Smooth muscle cell (in vitro differentiated cells): ENCODE data around the gene GZMM. TPM values are rescaled to one million over a fixed set of nuclear protein-coding genes. Genes with fewer than 3 reads are reported as not detected.
A peak's percentile ranks its signal among the peaks of the same experiment; 100 is the strongest.

Experiments used
- DNase-seq: peaks from one replicate; lab custom pipeline; 2025; ENCODE audit not compliant: unreplicated experiment; lab: John Stamatoyannopoulos, UW
- H2AFZ ChIP-seq: fragments of 200-600 bp; sonication (generic); 2 replicates; pipeline ENCODE4 v1.6.0; 2016; ENCODE audit warnings: antibody characterized with exemption, low read depth, mild to moderate bottlenecking
- H3F3A ChIP-seq: fragments of 200-600 bp; sonication (generic); 2 replicates; pipeline ENCODE4 v1.6.0; 2017; ENCODE audit warnings: antibody characterized with exemption, low read depth
- H3K27ac ChIP-seq: fragments of 200-600 bp; sonication (generic); 2 replicates; pipeline ENCODE4 v1.5.1; 2016; ENCODE audit warnings: low read depth, mild to moderate bottlenecking
- H3K27me3 ChIP-seq: fragments of 200-600 bp; sonication (generic); 2 replicates; pipeline ENCODE4 v1.6.1; 2016; ENCODE audit warnings: low read depth, mild to moderate bottlenecking
- H3K36me3 ChIP-seq: fragments of 200-600 bp; sonication (generic); 2 replicates; pipeline ENCODE4 v1.5.1; 2016; ENCODE audit warnings: low read depth
- H3K4me1 ChIP-seq: fragments of 200-600 bp; sonication (generic); 2 replicates; pipeline ENCODE4 v1.5.1; 2016; ENCODE audit warnings: low read depth
- H3K4me2 ChIP-seq: fragments of 200-600 bp; sonication (generic); 2 replicates; pipeline ENCODE4 v1.6.0; 2016; ENCODE audit warnings: mild to moderate bottlenecking
- H3K4me3 ChIP-seq: fragments of 200-600 bp; sonication (generic); 2 replicates; pipeline ENCODE4 v1.5.1; 2016; ENCODE audit warnings: mild to moderate bottlenecking
- H3K79me2 ChIP-seq: fragments of 200-600 bp; sonication (generic); 2 replicates; pipeline ENCODE4 v1.6.0; 2016; ENCODE audit warnings: low read depth, mild to moderate bottlenecking
- H3K9ac ChIP-seq: fragments of 200-600 bp; sonication (generic); 2 replicates; pipeline ENCODE4 v1.6.0; 2016; ENCODE audit warnings: low read depth
- H3K9me3 ChIP-seq: fragments of 200-600 bp; sonication (generic); replicated peaks from 2 replicates; pipeline ENCODE4 v1.5.1; 2016; ENCODE audit warnings: low read depth
- H4K20me1 ChIP-seq: fragments of 200-600 bp; sonication (generic); 2 replicates; pipeline ENCODE4 v1.6.0; 2016; ENCODE audit warnings: low read depth
- whole genome bisulfite sequencing: methylation state at CpG from one replicate; pipeline ENCODE4 v1.1.7; 2016; ENCODE audit warnings: low lambda C conversion rate; 5-methylcytosine and 5-hydroxymethylcytosine counted together
- polyA plus RNA-seq: library from polyadenylated mRNA; unstranded; fragments of >200 nt; fragmentation: Nextera tagmentation; extraction: Ambion mirVana; gene quantifications from 2 replicates; pipeline ENCODE4 v1.2.1, GENCODE V29; 2016
- total RNA-seq: library from RNA; depleted of rRNA; stranded (reverse); fragments of >200 nt; gene quantifications from 2 replicates; pipeline ENCODE4 v1.2.3, GENCODE V29; 2014
- TF ChIP-seq, protein P1 (sequence below): fragments of 200-600 bp; sonication (generic); IDR thresholded peaks from 2 replicates; pipeline ENCODE4 v1.5.1; 2017; ENCODE audit warnings: borderline replicate concordance, mild to moderate bottlenecking, antibody characterized with exemption; ENCODE audit not compliant: insufficient read depth, poor library complexity, severe bottlenecking

Gene GZMM
- total and polyA plus RNA-seq, 2 experiments from 2014 or later: 0.23 TPM; not detected in 1

DNA sequence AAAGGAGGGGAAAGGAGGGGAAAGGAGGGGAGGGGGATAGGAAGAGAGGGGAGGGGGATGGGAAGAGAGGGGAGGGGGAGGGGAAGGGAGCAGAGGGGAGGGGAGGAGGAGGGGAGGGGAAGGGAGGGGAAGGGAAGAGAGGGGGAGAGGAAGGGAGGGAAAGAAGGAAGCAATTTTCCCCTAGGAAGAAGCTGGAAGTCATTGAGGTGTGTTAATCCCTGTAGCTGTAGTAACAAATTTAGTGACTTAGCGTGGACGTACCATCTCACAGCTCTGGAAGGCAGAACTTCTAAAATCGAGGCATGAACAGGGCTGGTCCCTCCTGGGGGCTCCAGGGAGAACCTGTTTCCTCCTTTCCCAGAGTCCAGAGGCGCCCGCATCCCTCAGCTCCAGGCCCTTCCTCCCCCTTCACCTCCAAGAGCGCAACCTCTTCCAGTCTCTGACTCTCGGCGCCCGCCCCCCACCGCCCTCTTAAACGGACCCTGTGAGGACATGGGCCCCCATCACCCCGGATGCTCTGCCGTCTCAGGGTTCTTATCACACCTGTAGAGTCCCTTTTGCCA, 17.9 kb upstream of the GZMM start:
- Histone ChIP-seq H3K4me3 (no peak overlapping the region), H4K20me1 (no peaks in the 10 kb centered on the region), H3K36me3 (no peaks in the 10 kb centered on the region), H3K9ac (no peak overlapping the region), H3K79me2 (no peaks in the 10 kb centered on the region), H3K9me3 (no peaks in the 10 kb centered on the region), H3K27ac (no peak overlapping the region), H3K27me3 (no peaks in the 10 kb centered on the region), H3F3A (no peaks in the 10 kb centered on the region), H2AFZ (no peak overlapping the region), H3K4me2 (no peak overlapping the region), H3K4me1 (no peaks in the 10 kb centered on the region)
- no peak for DNase-seq
- TF ChIP-seq, protein P1, sequence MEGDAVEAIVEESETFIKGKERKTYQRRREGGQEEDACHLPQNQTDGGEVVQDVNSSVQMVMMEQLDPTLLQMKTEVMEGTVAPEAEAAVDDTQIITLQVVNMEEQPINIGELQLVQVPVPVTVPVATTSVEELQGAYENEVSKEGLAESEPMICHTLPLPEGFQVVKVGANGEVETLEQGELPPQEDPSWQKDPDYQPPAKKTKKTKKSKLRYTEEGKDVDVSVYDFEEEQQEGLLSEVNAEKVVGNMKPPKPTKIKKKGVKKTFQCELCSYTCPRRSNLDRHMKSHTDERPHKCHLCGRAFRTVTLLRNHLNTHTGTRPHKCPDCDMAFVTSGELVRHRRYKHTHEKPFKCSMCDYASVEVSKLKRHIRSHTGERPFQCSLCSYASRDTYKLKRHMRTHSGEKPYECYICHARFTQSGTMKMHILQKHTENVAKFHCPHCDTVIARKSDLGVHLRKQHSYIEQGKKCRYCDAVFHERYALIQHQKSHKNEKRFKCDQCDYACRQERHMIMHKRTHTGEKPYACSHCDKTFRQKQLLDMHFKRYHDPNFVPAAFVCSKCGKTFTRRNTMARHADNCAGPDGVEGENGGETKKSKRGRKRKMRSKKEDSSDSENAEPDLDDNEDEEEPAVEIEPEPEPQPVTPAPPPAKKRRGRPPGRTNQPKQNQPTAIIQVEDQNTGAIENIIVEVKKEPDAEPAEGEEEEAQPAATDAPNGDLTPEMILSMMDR: no peak
- 76% methylated on average over 10 of the region's 13 CpGs for WGBS

DNA sequence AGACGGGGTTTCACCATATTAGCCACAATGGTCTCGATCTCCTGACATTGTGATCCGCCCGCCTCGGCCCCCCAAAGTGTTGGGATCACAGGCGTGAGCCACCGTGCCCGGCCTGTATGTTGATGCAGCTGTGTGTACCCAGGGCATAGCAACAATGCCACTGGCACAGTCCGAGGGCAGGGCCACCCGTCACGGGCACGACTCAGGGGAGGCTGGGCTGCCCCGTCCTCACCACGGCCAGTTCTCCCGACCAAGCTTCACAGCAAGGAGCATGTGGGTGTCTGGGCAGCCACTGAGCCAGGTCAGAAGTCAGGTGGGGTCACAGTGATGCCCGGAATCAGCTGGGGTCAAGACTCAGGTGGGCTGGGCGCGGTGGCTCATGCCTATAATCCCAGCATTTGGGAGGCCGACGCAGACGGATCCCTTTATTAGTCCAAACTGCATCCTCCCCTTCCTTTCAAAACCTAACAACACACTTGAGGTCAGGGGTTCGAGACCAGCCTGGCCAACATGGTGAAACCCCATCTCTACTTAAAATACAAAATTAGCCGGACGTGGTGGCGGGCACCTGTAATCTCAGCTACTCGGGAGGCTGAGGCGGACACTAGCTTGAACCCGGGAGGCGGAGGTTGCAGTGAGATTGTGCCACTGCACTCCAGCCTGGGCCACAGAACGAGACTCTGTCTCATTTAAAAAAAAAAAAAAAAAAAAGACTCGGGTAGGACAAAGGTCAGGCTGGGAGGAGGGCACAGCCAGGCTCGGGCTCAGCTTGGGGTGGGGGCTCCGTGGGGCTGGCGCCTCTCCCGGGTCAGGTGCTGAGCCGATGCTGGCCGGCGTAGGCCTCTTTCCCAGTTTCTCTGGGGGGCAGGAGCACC, 13.5 kb upstream of the GZMM start:
- Histone ChIP-seq H3K9ac (peak overlapping the region; percentile 91), H3K36me3 (no peaks in the 10 kb centered on the region), H3K4me3 (peak overlapping the region; percentile 90), H3K4me1 (peaks cover 11% of the 10 kb centered on the region), H3K27me3 (no peaks in the 10 kb centered on the region), H2AFZ (no peak overlapping the region), H3K9me3 (no peaks in the 10 kb centered on the region), H4K20me1 (peaks cover 26% of the 10 kb centered on the region), H3F3A (peaks cover 6% of the 10 kb centered on the region), H3K4me2 (peak overlapping the region; percentile 96), H3K27ac (no peak overlapping the region), H3K79me2 (peaks cover 33% of the 10 kb centered on the region)
- 75% methylated on average over 38 of the region's 38 CpGs for WGBS
- TF ChIP-seq, protein P1: no peak
- no peak for DNase-seq

DNA sequence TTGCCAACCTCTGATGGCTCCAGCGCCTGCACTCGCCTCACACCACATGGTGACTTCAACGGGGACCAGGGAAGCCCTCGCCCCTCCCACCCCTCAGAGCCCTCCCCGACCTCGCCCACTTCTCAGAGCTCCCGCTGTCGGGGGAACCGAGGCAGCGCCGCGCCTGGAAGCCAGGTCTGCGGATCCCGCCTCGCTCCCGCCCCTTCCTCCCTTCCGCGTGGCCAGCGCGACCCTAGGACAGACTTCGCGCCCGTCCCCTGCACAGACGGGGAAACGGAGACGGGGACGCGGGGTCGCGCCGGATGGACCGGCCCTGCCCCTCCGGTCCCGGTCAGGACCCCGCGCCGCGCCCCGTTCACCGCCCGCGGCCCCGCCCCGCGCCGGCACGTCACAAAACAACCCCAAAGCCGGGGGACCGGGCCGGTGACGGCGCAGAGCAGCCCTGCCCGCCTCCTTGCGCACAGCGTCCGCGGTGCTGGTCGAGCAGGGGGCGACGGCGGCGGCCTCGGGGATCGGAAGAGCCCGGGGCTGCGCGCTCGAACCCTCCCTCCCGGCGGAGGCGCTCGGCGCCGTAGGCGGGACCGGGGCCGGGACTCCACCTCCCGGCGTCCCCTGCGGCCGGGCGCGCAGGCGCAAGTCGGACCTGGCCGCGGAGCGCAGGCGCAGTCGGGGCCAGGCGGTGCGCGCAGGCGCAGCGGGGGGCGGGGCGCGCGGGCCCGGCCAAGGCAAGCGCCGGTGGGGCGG, 12.7 kb upstream of the GZMM start:
- TF ChIP-seq, protein P1: no peak
- no peaks in the 10 kb centered on the region for H3K36me3 ChIP-seq
- peak; percentile 80 for DNase-seq
- peak overlapping the region; percentile 95 for H2AFZ ChIP-seq
- H3K79me2 ChIP-seq: peaks cover 41% of the 10 kb centered on the region
- H3K9ac ChIP-seq: peak overlapping the region; percentile 91
- WGBS: under 1% methylated on average over 34 of the region's 103 CpGs
- H3K27me3 ChIP-seq: no peaks in the 10 kb centered on the region
- no peaks in the 10 kb centered on the region for H3K9me3 ChIP-seq
- H3K4me1 ChIP-seq: peaks cover 11% of the 10 kb centered on the region
- peak overlapping the region; percentile 85 for H3K27ac ChIP-seq
- H3K4me2 ChIP-seq: peak overlapping the region; percentile 96
- H3F3A ChIP-seq: peaks cover 6% of the 10 kb centered on the region
- H3K4me3 ChIP-seq: peak overlapping the region; percentile 90
- H4K20me1 ChIP-seq: peaks cover 34% of the 10 kb centered on the region
